GM19468 (cell line): ENCODE measurements around the gene RIN2.
"Not testable (repeated sequence)": the region's sequence is repeated elsewhere in the genome, so short reads cannot be mapped to it uniquely, and the experiment has no call there.

ENCODE experiments used
- ATAC-seq: cut with Tn5 transposase; IDR thresholded peaks from one replicate; pipeline ENCODE4 v1.9.1; 2021; ENCODE audit warnings: mild to moderate bottlenecking, moderate library complexity, moderate number of reproducible peaks; ENCODE audit not compliant: unreplicated experiment; ENCODE audit errors: extremely low read depth

RIN2 gene

GRCh38 chr20:19735446-19735845, 22.6 kb upstream of the RIN2 start:
- no peak for ATAC-seq

GRCh38 chr20:19737025-19737424, 21.0 kb upstream of the RIN2 start:
- ATAC-seq, result no peak

GRCh38 chr20:19738951-19739350, 19.1 kb upstream of the RIN2 start:
- ATAC-seq, result no peak

- no peak for ATAC-seq
Measured at GRCh38 chr20:19739351-19739750, 18.7 kb upstream of the RIN2 start.

GRCh38 chr20:19740512-19740911, 17.5 kb upstream of the RIN2 start:
- ATAC-seq, result no peak

- ATAC-seq, result no peak
Measured at GRCh38 chr20:19741924-19742323, 16.1 kb upstream of the RIN2 start.

GRCh38 chr20:19742974-19743639, 15.0 kb upstream of the RIN2 start:
- no peak for ATAC-seq

GRCh38 chr20:19743640-19743995, 14.4 kb upstream of the RIN2 start:
- no peak for ATAC-seq

- no peak for ATAC-seq
Measured at GRCh38 chr20:19745106-19745505, 13.0 kb upstream of the RIN2 start.

GRCh38 chr20:19745584-19745983, 12.5 kb upstream of the RIN2 start:
- no peak for ATAC-seq

- no peak for ATAC-seq
Measured at GRCh38 chr20:19746396-19746795, 11.7 kb upstream of the RIN2 start.

- ATAC-seq, result no peak
Measured at GRCh38 chr20:19747903-19748302, 10.2 kb upstream of the RIN2 start.

GRCh38 chr20:19748681-19749080, 9.4 kb upstream of the RIN2 start:
- no peak for ATAC-seq

- ATAC-seq, result no peak
Measured at GRCh38 chr20:19749618-19750071, 8.4 kb upstream of the RIN2 start.

- ATAC-seq, result no peak
Measured at GRCh38 chr20:19750101-19750606, 7.9 kb upstream of the RIN2 start.

- no peak for ATAC-seq
Measured at GRCh38 chr20:19750907-19751636, 7.0 kb upstream of the RIN2 start.

GRCh38 chr20:19754201-19754600, 3.9 kb upstream of the RIN2 start:
- not testable (repeated sequence) for ATAC-seq

- ATAC-seq, result no peak
Measured at GRCh38 chr20:19756761-19757486, 1.1 kb upstream of the RIN2 start.

GRCh38 chr20:19757487-19758132, 448 bp upstream of the RIN2 start:
- ATAC-seq, result no peak

- ATAC-seq, result no peak
Measured at GRCh38 chr20:19758501-19759331, 658 bp downstream of the RIN2 start.
